Psoas muscle (tissue), 8 donors: ENCODE results near the gene DOK3. TPM values are rescaled to one million over a fixed set of nuclear protein-coding genes. Genes with fewer than 3 reads are reported as not detected.
A peak's percentile ranks its signal among the peaks of the same experiment; 100 is the strongest.
"Not testable (repeated sequence)": the region's sequence is repeated elsewhere in the genome, so short reads cannot be mapped to it uniquely, and the experiment has no call there.

ENCODE experiments used
- ATAC-seq, 4 donors: fragments of 200-7000 bp; cut with Tn5 transposase; one replicate each; pipeline ENCODE4 v1.9.1; 2020; ENCODE audit warnings: moderate library complexity in 3 of 4, mild to moderate bottlenecking in 2 of 4
- DNase-seq, 2 donors: peaks; one replicate each; pipeline ENCODE4 v3.0.0-alpha.2; 2020
- H3K27ac ChIP-seq: fragments of 200-600 bp; one replicate; pipeline ENCODE4 v1.8.0; 2022
- H3K27me3 ChIP-seq, 3 donors: fragments of 200-600 bp in 1 of 3; one replicate each; pipeline versions ENCODE4 v1.6.1 to v1.8.0; 2013 to 2022; ENCODE audit warnings: low read length in 2 of 3, mild to moderate bottlenecking in 2 of 3, moderate library complexity in 1 of 3; ENCODE audit not compliant: insufficient read depth in 3 of 3
- H3K36me3 ChIP-seq, 2 donors: fragments of 200-600 bp in 1 of 2; one replicate each; pipeline versions ENCODE4 v1.6.1 to v1.8.0; 2013 to 2022; ENCODE audit warnings: low read depth in 1 of 2, mild to moderate bottlenecking in 1 of 2, moderate library complexity in 1 of 2; ENCODE audit not compliant: insufficient read depth in 1 of 2
- H3K4me1 ChIP-seq: fragments of 200-600 bp; one replicate; pipeline ENCODE4 v1.8.0; 2022
- H3K4me3 ChIP-seq: fragments of 200-600 bp; one replicate; pipeline ENCODE4 v1.8.0; 2022; ENCODE audit warnings: mild to moderate bottlenecking
- H3K9me3 ChIP-seq: fragments of 200-600 bp; one replicate; pipeline ENCODE4 v1.8.0; 2022
- CTCF ChIP-seq: fragments of 200-600 bp; IDR thresholded peaks from one replicate; pipeline ENCODE4 v1.8.0; 2022; ENCODE audit warnings: antibody characterized with exemption
- WGBS, 3 donors: extraction: QIAGEN DNeasy Blood & Tissue Kit; methylation state at CpG; one replicate each; pipeline versions ENCODE4 v1.1.6 to v1.1.7; 2013; 5-methylcytosine and 5-hydroxymethylcytosine counted together
- intact Hi-C, 2 donors: fragments of 100-400 bp; cut with DNase I; formaldehyde crosslinking; loops; one replicate each; pipeline versions ENCODE4 v1.11.0 to v1.14.2; 2022
- polyA plus RNA-seq, 3 donors: library from polyadenylated mRNA; stranded (reverse); fragments of 200-250 nt; gene quantifications; one replicate each; pipeline ENCODE4 v1.2.3, GENCODE V29; 2013
- total RNA-seq, 4 donors: library from RNA; stranded (reverse); fragmentation: NEBNext Ultra II Directional in 2 of 4; extraction: Animal tissue kit (Norgen Biotek cat#: 25700) in 2 of 4; gene quantifications; one replicate each; pipeline versions ENCODE4 v1.2.1 to v1.2.4, GENCODE V29; 2021 to 2023
- donor health status: healthy with polysubstance abuse.
- donor health status: DM: no; HTN: no; CAD: no; lungs with moderate emphysema.
- donor health status: Bipolar disorder and iron deficiency.
- donor health status: healthy.
- donor health status: DM: yes; HTN: yes; CAD: no.
- donor health status: DM: no; HTN: no; CAD: no.
- donor health status: DM: no; HTN: no; CAD: no.
- donor health status: DM: yes; HTN: yes; CAD: no.

Gene DOK3
- total and polyA plus RNA-seq, 7 donors = 0.44 to 5.4 (median 3.3) TPM

- ATAC-seq (no peak), DNase-seq (no peak)
- Histone ChIP-seq H3K27me3 (no peaks in the 10 kb centered on the region), H3K36me3 (peaks cover 0 to 81% of the 10 kb centered on the region in 2 donors), H3K27ac (no peak overlapping the region), H3K4me3 (no peak overlapping the region), H3K9me3 (no peaks in the 10 kb centered on the region), H3K4me1 (peaks cover 24% of the 10 kb centered on the region)
- no peak for TF ChIP-seq CTCF
- intact Hi-C loops = no loop called here
- 91 to 97% (median 97%) methylated on average over 3 of the region's 3 CpGs for WGBS, 3 donors
Observed at GRCh38 chr5:177486256-177486655, 23.4 kb downstream of the DOK3 start.

- DNase-seq, ATAC-seq, H3K27me3 ChIP-seq, H3K4me3 ChIP-seq, H3K9me3 ChIP-seq, intact Hi-C loops: not testable (repeated sequence)
- peak overlapping the region; percentile 78 for H3K27ac ChIP-seq
- H3K4me1 ChIP-seq = peaks cover 24% of the 10 kb centered on the region
- 94 to 95% (median 94%) methylated on average over 3 of the region's 3 CpGs for WGBS, 3 donors
- H3K36me3 ChIP-seq = peaks cover 0 to 76% of the 10 kb centered on the region in 2 donors
Observed at GRCh38 chr5:177485753-177486152, 23.9 kb downstream of the DOK3 start.

GRCh38 chr5:177484902-177485549, 24.6 kb downstream of the DOK3 start:
- Histone ChIP-seq H3K27ac (peak overlapping the region; percentile 78), H3K4me3 (no peak overlapping the region), H3K36me3 (peaks cover 0 to 69% of the 10 kb centered on the region in 2 donors), H3K27me3 (no peaks in the 10 kb centered on the region), H3K4me1 (peaks cover 28% of the 10 kb centered on the region), H3K9me3 (no peaks in the 10 kb centered on the region)
- DNase-seq = no peak
- ATAC-seq = peak in 2 of 4 donors; percentile 6 to 7
- intact Hi-C loops = no loop called here
- no peak for TF ChIP-seq CTCF
- WGBS, 3 donors = 33 to 49% (median 35%) methylated on average over 13 of the region's 13 CpGs

GRCh38 chr5:177483994-177484901, 25.4 kb downstream of the DOK3 start:
- DNase-seq = peak in 1 of 2 donors; percentile 78
- H3K27ac ChIP-seq = peak overlapping the region; percentile 78
- no peak overlapping the region for H3K4me3 ChIP-seq
- no peaks in the 10 kb centered on the region for H3K9me3 ChIP-seq
- H3K36me3 ChIP-seq = peaks cover 0 to 61% of the 10 kb centered on the region in 2 donors
- H3K4me1 ChIP-seq = peaks cover 36% of the 10 kb centered on the region
- WGBS, 3 donors = 54 to 68% (median 57%) methylated on average over 22 of the region's 22 CpGs
- TF ChIP-seq CTCF = no peak
- intact Hi-C loops = no loop called here
- H3K27me3 ChIP-seq = no peaks in the 10 kb centered on the region
- ATAC-seq = peak; percentile 21 to 67 (median 62)

- 93 to 98% (median 96%) methylated on average over 9 of the region's 9 CpGs for WGBS, 3 donors
- no peaks in the 10 kb centered on the region for H3K27me3 ChIP-seq
- no peak for TF ChIP-seq CTCF
- H3K27ac ChIP-seq = peak overlapping the region; percentile 16
- peaks cover 45% of the 10 kb centered on the region for H3K4me1 ChIP-seq
- intact Hi-C loops = no loop called here
- H3K4me3 ChIP-seq = no peak overlapping the region
- no peaks in the 10 kb centered on the region for H3K9me3 ChIP-seq
- peaks cover 0 to 49% of the 10 kb centered on the region in 2 donors for H3K36me3 ChIP-seq
- ATAC-seq (no peak), DNase-seq (no peak)
Observed at GRCh38 chr5:177483042-177483441, 26.6 kb downstream of the DOK3 start.
